ENCODE measurements around the gene MECR.
A peak's percentile ranks its signal among the peaks of the same experiment; 100 is the strongest.

Gene MECR

DNA sequence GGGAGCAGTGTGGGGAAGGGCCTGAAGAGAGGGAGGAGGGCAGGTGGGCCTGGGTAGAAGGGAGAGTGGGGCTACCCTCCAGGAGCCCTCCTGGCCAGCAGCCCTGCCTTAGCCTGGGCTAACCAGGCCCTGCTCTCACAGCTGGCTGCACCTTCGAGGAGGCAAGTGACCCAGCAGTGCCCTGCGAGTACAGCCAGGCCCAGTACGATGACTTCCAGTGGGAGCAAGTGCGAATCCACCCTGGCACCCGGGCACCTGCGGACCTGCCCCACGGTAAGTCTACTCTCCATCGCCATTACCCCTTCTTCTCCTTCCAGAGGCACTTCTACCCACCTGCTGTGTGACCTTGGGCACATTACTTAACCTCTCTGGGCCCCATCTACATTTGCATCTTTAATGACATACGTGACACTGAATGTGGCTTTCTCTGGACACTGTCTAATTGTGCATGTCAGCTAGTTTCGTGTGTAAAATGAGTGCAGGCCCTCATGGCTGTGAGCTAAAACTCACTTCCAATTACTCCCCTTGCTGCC, 24.5 kb upstream of the MECR start:
- no peak for DNase-seq

DNA sequence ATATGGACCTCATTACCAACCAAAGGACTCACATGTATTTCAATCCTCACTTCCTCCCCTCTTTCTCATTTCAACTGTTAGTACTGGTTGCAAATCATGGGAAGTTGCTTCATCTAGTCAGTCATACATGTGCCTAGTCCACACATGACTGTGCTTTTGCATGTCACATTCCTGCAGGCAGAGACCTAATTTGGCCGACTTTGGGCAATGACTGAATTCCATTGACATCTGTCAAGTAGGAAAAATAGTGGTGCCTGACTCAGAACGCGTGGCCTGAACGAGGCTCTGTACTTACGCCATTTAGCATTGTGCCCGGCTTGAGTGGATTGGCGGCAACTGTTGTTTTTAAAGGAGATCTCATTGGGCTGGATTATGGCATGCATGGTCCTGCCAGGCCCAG, 23.6 kb upstream of the MECR start:
- no peak for DNase-seq

- DNase-seq, result no peak
Measured at GRCh38 chr1:29253180-29253579, 22.4 kb upstream of the MECR start.

GRCh38 chr1:29251164-29252124, 20.7 kb upstream of the MECR start:
- DNase-seq, result no peak

DNA sequence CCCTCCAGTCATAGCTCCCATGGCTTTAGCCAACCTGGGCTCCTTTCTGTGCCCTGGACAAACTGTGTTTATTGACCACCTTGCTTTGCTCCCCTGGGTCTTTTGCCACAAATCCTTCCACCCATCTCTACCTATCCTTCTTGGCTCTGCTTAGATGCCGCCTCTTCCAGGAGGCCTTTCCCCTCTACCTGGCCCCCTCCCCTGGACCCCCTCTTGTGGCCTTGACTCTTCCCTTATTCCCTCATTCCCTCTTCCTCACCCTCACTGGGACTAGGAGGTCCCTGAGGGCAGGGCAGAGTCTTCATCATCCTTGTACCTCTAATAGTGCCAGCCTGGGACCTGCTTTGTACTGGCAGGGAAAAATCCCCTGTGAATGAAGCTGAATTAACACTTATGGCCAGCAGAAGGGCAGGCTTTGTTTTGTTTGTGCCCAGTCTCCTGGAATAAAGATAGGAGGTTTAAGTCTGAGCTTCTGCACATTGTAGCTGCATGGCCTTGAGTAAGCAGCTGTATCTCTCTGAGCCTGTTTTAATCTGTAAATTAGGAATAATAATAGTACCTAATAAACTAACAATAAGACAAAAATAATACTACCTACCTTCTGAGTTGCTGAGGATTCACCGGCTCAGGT, 19.3 kb upstream of the MECR start:
- DNase-seq, result peak; percentile 71

GRCh38 chr1:29249170-29249691, 18.5 kb upstream of the MECR start:
- DNase-seq, result peak; percentile 87

- no peak for DNase-seq
Measured at GRCh38 chr1:29248409-29248808, 17.7 kb upstream of the MECR start.

DNA sequence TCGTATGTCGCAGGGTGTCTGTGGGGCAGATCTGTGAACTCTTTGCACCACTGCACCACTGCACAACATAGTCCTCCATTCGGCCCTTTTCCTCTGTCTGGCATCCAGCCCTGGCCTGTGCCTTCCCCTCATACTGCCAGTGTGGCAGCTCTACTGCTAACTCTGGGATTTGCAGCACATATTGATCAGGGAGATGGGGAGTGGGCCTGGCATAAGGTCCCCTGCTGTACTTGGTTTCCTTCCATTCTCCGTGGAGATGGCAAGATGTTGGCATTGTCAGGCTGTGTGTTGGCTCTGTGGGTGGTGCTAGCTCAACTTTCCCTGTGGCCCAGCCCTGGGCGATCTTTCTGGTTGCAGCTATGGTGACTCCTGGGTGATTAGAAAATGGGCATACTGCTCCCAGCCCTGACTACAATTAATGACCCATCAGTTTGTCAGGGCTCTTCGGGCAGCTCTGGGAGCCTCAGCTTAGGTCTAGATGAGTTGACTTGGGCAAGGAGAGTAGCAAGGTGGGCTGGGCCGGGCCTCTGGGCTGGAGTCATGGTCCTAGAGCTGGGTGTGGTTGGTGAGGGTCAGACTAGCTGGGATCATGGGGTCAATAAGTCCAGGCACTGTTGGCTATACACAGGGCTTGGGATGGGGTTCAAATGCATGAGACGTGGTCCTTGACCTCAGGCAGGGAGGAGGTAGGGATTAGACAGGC, 17.0 kb upstream of the MECR start:
- DNase-seq, result no peak

GRCh38 chr1:29247044-29247443, 16.3 kb upstream of the MECR start:
- no peak for DNase-seq

- peak; percentile 67 for DNase-seq
Measured at GRCh38 chr1:29245876-29246275, 15.1 kb upstream of the MECR start.

- no peak for DNase-seq
Measured at GRCh38 chr1:29245261-29245660, 14.5 kb upstream of the MECR start.

DNA sequence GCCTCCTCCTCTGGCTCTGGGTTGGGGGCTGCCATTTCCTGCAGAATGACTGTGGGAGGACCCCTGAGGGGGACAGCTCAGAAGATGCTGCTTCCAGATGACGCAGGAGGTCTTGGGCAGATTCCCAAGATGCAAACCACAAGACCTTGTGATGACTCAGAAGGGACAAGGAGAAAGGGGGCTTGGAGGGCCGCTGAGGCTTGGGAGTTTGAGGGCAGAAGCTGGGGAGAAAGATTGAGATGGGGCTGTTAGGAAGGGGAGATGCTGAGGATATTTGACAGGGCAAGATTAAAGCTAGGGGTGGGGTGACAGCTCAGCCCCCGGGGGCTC, 13.1 kb upstream of the MECR start:
- DNase-seq, result no peak

GRCh38 chr1:29243023-29243870, 12.5 kb upstream of the MECR start:
- no peak for DNase-seq

GRCh38 chr1:29240986-29241385, 10.3 kb upstream of the MECR start:
- no peak for DNase-seq

DNA sequence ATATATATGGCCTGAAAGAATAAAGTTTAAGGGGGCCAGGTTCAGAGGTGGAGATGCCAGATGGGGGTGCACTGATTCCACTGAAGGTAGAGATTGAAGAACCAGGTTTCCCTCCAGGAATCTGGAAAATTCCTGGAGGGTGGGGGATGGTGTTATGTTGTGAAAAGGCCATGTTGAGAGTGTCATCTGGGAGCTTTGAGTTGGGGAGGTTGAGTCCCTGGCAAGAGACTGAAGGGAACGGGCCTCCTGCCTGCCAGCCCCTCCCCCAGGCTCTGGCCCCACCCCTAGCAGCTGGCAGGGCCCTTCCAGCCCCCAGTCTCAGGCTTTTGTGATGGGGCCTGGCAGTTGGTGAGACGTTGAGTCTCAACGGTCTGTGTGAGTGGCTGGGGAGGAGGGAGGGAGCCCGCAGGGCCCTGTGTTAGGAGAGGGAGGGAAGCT, 9.7 kb upstream of the MECR start:
- peak; percentile 80 for DNase-seq

DNA sequence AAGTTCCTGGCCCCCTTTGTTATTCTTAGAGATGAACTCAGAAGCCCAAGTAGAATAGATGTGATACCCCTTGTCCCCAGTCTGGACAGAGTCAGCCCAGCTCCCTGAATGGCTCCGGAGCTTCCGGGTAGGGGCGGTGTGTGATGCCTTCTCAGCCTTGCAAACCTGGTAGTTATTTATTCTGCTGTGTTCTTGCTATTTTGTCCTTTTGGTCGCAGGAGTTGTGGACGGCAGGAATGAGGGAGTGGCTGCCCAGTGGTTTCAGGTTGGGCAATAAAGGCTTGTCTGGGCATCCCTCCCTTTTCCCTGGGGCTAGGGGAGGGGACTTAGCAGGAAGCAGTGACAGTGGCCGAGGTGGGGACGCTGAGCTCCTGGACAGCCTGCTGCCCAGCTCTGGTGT, 8.4 kb upstream of the MECR start:
- no peak for DNase-seq

DNA sequence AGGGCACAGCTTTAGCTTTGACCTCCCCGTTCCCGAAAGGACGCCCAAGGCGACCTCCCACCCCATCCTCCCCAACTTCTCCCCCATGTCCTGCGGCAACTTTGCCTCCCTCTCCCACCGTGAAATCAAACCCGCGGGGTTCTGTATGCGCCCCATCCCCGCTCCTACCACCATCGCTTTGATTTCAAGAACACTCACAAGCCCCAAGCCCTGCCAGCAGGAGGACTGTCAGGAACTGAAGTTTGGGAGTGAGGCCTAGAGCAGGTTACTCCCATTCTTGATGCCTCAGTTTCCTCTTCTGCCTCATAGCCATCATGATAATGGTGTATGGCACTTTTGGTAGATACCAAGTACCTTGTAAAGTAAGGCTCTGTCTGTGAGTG, 7.9 kb upstream of the MECR start:
- peak; percentile 51 for DNase-seq

DNA sequence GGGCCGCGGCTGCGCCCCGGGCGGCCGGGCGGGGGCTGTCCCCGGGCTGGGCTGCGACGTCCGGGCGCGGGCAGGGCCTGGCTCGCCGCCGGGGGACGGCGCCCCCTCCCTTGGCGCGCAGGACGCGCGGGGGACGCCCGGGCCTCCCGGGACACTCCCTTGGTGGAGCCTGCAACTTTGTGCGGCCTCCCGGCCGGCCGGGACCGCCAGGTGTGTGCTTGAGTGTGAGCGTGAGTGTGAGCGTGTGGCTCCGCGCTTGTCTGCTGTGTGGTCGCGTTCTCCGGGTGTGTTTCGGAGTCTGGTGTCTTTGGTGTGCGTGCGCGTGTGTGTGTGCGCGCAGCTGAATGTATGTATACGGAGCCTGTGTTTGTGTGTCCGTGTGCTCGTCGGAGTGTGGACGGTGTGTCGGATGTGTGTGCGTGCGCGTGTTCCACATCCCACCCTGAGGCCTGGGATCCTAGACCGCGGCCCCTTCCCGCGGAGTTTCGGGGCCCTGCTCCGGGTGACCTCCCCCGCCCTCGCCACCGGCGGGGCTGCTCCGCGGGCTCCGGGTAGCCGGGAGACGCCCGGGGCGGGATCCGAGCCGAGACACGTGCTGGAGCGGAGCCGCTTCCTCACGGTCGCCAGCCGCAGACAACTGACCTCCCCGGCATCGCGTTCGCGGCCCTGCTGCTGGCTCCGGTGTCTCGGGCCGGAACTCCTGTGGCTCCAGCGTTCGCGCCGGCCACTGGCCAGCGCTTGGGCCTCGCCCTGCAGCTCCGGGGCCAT, 7.3 kb upstream of the MECR start:
- peak; percentile 83 for DNase-seq

DNA sequence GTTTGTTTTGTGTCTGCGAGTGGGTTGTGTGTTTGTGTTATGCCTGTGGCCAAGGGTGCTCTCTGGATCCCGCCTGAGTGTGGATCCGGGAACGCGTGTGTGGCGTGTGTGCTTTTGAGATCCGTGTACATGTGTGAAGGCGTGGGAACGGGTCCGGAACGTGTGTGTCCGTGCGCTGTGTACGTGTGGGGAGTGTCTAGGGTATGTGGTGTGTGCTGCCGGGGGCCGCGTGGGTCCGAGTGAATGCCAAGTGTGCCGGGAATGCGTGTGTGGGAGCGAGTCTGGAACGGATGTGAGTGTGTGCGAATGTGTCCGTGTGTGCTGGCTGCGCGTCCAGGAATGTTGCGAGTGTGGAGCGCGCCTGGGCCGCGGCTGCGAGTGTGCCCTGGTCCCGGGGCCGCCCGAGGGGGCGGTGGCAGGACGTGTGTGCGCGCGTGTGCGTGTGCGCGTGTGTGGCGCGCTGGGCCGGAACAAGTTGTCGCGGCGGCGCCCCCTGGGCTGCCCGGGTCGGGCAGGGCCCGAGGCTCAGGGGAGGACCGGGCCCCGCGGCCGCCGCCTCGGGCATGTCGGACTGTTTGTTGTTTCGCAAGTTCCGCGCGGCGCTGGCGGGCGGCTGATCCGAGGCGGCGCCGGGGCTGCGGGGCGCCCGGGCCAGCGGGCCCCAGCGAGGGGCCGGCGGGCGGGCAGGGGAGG, 6.5 kb upstream of the MECR start:
- DNase-seq, result peak; percentile 85

- peak; percentile 86 for DNase-seq
Measured at GRCh38 chr1:29236712-29237128, 6.0 kb upstream of the MECR start.
